ENCODE data around the gene CHRND. TPM values are rescaled to one million over a fixed set of nuclear protein-coding genes. Genes with fewer than 3 reads are reported as not detected.
A peak's percentile ranks its signal among the peaks of the same experiment; 100 is the strongest.

The CHRND gene
- total and polyA plus RNA-seq, 2 experiments from 2014 or later = 0.10 to 0.11 TPM

- TF ChIP-seq ETS1 (IDR thresholded peaks at IDR 0.05) (no peak), NANOG (IDR thresholded peaks at IDR 0.05; ENCODE audit: borderline replicate concordance) (no peak), CREB1 (CRISPR knock-in tag; IDR thresholded peaks at IDR 0.05; ENCODE audit: low read depth) (no peak), EZH2 (IDR thresholded peaks at IDR 0.05; ENCODE audit: low read depth, unreplicated experiment) (peak; percentile 79), ZNF331 (CRISPR knock-in tag; IDR thresholded peaks at IDR 0.05; ENCODE audit: low read depth) (no peak), ZNF114 (CRISPR knock-in tag; IDR thresholded peaks at IDR 0.05) (no peak), JUNB (IDR thresholded peaks at IDR 0.05; ENCODE audit: unreplicated experiment) (no peak), POLR2AphosphoS5 (IDR thresholded peaks at IDR 0.05; ENCODE audit: low read depth) (0 out of 2 replicates have a peak, but pooled peaks have one; percentile 0), STAT1 (IDR thresholded peaks at IDR 0.05; ENCODE audit: unreplicated experiment) (no peak), CTCF (conservative IDR thresholded peaks at IDR 0.05; ENCODE audit: low read depth in 2 of 2) (no peak), EZH2phosphoT487 (IDR thresholded peaks at IDR 0.05; ENCODE audit: unreplicated experiment) (peak; percentile 36), ZNF462 (CRISPR knock-in tag; IDR thresholded peaks at IDR 0.05) (no peak), REST (IDR thresholded peaks at IDR 0.05; ENCODE audit: unreplicated experiment) (no peak)
- Histone ChIP-seq H2AFZ (peak overlapping the region; percentile 81; the same call in 1 of the 2 replicates), H3K27ac (ENCODE audit: low read depth) (no peak overlapping the region), H3F3A (replicated peaks; ENCODE audit: low read depth) (0 out of 2 replicates have a peak, but pooled peaks cover 5% of the 10 kb centered on the region), H4K20me1 (replicated peaks; ENCODE audit: insufficient read depth) (no peaks in the 10 kb centered on the region), H3K4me3 (peak overlapping the region; percentile 62), H3K4me1 (ENCODE audit: insufficient read depth) (peaks cover 19% of the 10 kb centered on the region), H3K27me3 (ENCODE audit: insufficient read depth) (peaks cover 67% of the 10 kb centered on the region), H3K4me2 (peak overlapping the region; percentile 85), H3K79me2 (replicated peaks; ENCODE audit: insufficient read depth) (no peaks in the 10 kb centered on the region), H3K36me3 (ENCODE audit: insufficient read depth) (no peaks in the 10 kb centered on the region), H3K9me2 (ENCODE audit: insufficient read depth) (no peaks in the 10 kb centered on the region)
- H3K4me3 Mint-ChIP-seq = peak overlapping the region; percentile 69
- no peaks in the 10 kb centered on the region; the same call in 2 of the 3 replicates for H3K36me3 Mint-ChIP-seq (ENCODE audit: low read depth)
- no peaks in the 10 kb centered on the region for H3K9me3 Mint-ChIP-seq
- H3K27ac Mint-ChIP-seq = no peak overlapping the region
- ATAC-seq (peak; percentile 1), DNase-seq (ENCODE audit: low spot score) (peak; percentile 36)
- peaks cover 72% of the 10 kb centered on the region for H3K27me3 Mint-ChIP-seq (ENCODE audit: insufficient read depth, low read depth, poor library complexity)
- H3K4me1 Mint-ChIP-seq = peaks cover 30% of the 10 kb centered on the region
Observed at GRCh38 chr2:232486558-232487384, 39.2 kb upstream of the CHRND start.

Measured in GM23338 (cell line).